Measurements from ENCODE around the gene MAJIN. TPM values are rescaled to one million over a fixed set of nuclear protein-coding genes. Genes with fewer than 3 reads are reported as not detected.

MAJIN gene
- total and polyA plus RNA-seq, 2 experiments from 2014 or later = not detected

DNA sequence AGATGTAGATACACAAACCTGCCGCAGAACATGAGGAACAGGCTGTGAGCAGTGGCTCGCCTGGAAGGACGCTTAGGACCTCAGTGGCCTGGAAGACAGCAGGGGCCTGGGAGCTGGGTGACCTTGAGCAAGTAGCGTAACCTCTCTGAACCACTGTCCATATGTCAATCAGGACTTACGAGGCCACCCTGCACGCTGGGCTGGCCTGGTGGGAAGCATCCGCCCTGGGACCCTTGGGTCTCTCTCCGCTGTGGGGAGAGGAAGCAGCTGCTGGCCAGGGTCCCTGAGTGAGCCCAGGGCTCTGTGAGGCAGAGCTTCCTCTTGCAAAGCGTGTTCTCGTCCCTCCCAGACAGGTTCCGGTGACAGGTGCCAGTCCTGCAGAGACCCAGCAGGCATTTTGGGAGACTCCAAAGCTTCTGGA is 79.5 kb downstream of the MAJIN start:
- Histone ChIP-seq H3K36me3 (ENCODE audit: low read depth) (no peaks in the 10 kb centered on the region), H3K27ac (no peak overlapping the region), H3K4me2 (ENCODE audit: unreplicated experiment) (no peak overlapping the region), H2AFZ (no peak overlapping the region), H3K4me1 (ENCODE audit: insufficient read depth) (no peaks in the 10 kb centered on the region), H4K20me1 (ENCODE audit: insufficient read depth) (no peaks in the 10 kb centered on the region), H3K9ac (no peak overlapping the region), H3K4me3 (no peak overlapping the region), H3K79me2 (ENCODE audit: insufficient read depth) (no peaks in the 10 kb centered on the region), H3K27me3 (replicated peaks; ENCODE audit: insufficient read depth) (no peaks in the 10 kb centered on the region), H3K9me2 (ENCODE audit: insufficient read depth) (no peaks in the 10 kb centered on the region), H3F3A (ENCODE audit: insufficient read depth) (no peaks in the 10 kb centered on the region), H3K9me3 (ENCODE audit: low read depth) (no peaks in the 10 kb centered on the region)
- DNase-seq = no peak
- in situ Hi-C loops (cut with MboI) = no loop called here
- no peak for TF ChIP-seq EZH2phosphoT487 (IDR thresholded peaks at IDR 0.05; ENCODE audit: insufficient read depth, low read depth)
- no peak for TF ChIP-seq EZH2 (IDR thresholded peaks at IDR 0.05; ENCODE audit: insufficient read depth, poor library complexity, severe bottlenecking)
- 81 to 90% methylated on average over 11 of the region's 11 CpGs for WGBS, 2 experiments (ENCODE audit: low coverage in 1 of 2, low lambda C conversion rate in 2 of 2, missing lambda C conversion rate in 2 of 2)

- Histone ChIP-seq H3K4me3 (no peak overlapping the region), H3K4me2 (ENCODE audit: unreplicated experiment) (no peak overlapping the region), H3K9me2 (ENCODE audit: insufficient read depth) (no peaks in the 10 kb centered on the region), H3K9ac (no peak overlapping the region), H4K20me1 (ENCODE audit: insufficient read depth) (no peaks in the 10 kb centered on the region), H3K4me1 (ENCODE audit: insufficient read depth) (no peaks in the 10 kb centered on the region), H3K9me3 (ENCODE audit: low read depth) (no peaks in the 10 kb centered on the region), H3K27ac (no peak overlapping the region), H3K36me3 (ENCODE audit: low read depth) (no peaks in the 10 kb centered on the region), H3F3A (ENCODE audit: insufficient read depth) (no peaks in the 10 kb centered on the region), H3K79me2 (ENCODE audit: insufficient read depth) (no peaks in the 10 kb centered on the region), H2AFZ (no peak overlapping the region), H3K27me3 (replicated peaks; ENCODE audit: insufficient read depth) (no peaks in the 10 kb centered on the region)
- 68 to 72% methylated on average over 5 of the region's 5 CpGs for WGBS, 2 experiments (ENCODE audit: low coverage in 1 of 2, low lambda C conversion rate in 2 of 2, missing lambda C conversion rate in 2 of 2)
- TF ChIP-seq EZH2phosphoT487 (IDR thresholded peaks at IDR 0.05; ENCODE audit: insufficient read depth, low read depth) (no peak), EZH2 (IDR thresholded peaks at IDR 0.05; ENCODE audit: insufficient read depth, poor library complexity, severe bottlenecking) (no peak)
- no peak for DNase-seq
- in situ Hi-C loops (cut with MboI) = no loop called here
Measured at GRCh38 chr11:64891880-64892279, 80.0 kb downstream of the MAJIN start.

DNA sequence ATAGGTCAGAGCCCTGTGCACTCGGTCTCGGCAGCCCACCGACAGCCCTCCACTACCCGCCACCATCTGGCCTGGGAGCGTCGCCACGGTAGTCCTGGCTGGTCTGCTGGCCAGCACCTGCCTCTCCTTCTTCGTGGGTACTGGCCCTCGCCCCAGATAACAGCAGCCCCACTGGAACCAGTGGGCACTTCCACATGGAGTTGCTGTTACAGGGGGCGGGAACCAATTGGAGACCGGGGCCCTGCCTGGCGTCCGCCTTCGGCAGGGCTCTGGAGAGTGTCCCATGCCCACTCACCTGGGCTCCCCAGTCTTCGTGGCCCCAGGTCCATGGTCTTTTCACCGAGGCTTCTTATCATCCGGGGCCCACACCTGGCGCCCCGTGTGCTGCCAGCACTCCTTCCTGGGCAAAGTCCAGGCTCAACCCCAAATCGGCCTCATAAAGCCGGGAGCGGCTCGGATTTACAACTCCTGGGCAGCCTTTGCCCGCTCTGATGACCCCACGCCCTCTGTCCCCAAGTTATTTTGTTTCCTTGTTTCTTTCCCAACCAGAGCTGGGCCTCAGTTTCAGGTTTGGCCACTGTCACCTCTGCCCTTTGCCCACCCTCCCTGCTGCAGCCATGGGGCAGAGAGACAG is 80.6 kb downstream of the MAJIN start:
- H3K36me3 ChIP-seq (ENCODE audit: low read depth) = no peaks in the 10 kb centered on the region
- no peaks in the 10 kb centered on the region for H3K9me2 ChIP-seq (ENCODE audit: insufficient read depth)
- H3K4me1 ChIP-seq (ENCODE audit: insufficient read depth) = no peaks in the 10 kb centered on the region
- H3K79me2 ChIP-seq (ENCODE audit: insufficient read depth) = no peaks in the 10 kb centered on the region
- H3K4me3 ChIP-seq = no peak overlapping the region
- H4K20me1 ChIP-seq (ENCODE audit: insufficient read depth) = no peaks in the 10 kb centered on the region
- H3K9me3 ChIP-seq (ENCODE audit: low read depth) = no peaks in the 10 kb centered on the region
- WGBS, 2 experiments (ENCODE audit: low coverage in 1 of 2, low lambda C conversion rate in 2 of 2, missing lambda C conversion rate in 2 of 2) = 93 to 94% methylated on average over 25 of the region's 25 CpGs
- DNase-seq = no peak
- in situ Hi-C loops (cut with MboI) = no loop called here
- no peak overlapping the region for H3K27ac ChIP-seq
- no peak overlapping the region for H3K9ac ChIP-seq
- peaks cover under 1% of the 10 kb centered on the region for H3F3A ChIP-seq (ENCODE audit: insufficient read depth)
- no peak overlapping the region for H3K4me2 ChIP-seq (ENCODE audit: unreplicated experiment)
- H2AFZ ChIP-seq = no peak overlapping the region
- TF ChIP-seq EZH2phosphoT487 (IDR thresholded peaks at IDR 0.05; ENCODE audit: insufficient read depth, low read depth) = no peak
- no peak for TF ChIP-seq EZH2 (IDR thresholded peaks at IDR 0.05; ENCODE audit: insufficient read depth, poor library complexity, severe bottlenecking)
- no peaks in the 10 kb centered on the region for H3K27me3 ChIP-seq (replicated peaks; ENCODE audit: insufficient read depth)

DNA sequence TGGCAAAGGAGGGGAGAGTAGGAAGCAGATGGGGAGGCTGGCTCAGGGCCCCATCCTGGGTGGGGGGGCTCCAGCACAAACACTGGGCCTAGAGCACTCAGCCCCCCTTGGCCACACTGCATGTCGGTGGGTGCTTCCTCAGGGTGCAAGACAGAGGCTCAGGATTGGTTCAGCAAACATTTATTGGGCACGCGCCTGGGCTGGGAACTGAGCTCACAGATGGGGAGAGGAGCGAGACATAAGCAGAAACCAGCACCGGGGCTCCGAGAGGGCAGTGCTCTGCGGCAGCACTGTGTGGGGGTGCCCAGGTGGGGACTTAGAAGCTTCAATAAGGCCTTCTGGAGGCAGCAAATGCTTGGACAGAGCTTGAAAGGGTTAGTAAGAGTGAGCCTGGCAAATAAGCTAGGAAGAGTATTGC is 81.4 kb downstream of the MAJIN start:
- Histone ChIP-seq H3F3A (ENCODE audit: insufficient read depth) (peaks cover 8% of the 10 kb centered on the region), H3K79me2 (ENCODE audit: insufficient read depth) (no peaks in the 10 kb centered on the region), H4K20me1 (ENCODE audit: insufficient read depth) (no peaks in the 10 kb centered on the region), H2AFZ (no peak overlapping the region), H3K9me3 (ENCODE audit: low read depth) (no peaks in the 10 kb centered on the region), H3K27ac (no peak overlapping the region), H3K9ac (no peak overlapping the region), H3K36me3 (ENCODE audit: low read depth) (no peaks in the 10 kb centered on the region), H3K27me3 (replicated peaks; ENCODE audit: insufficient read depth) (no peaks in the 10 kb centered on the region), H3K4me3 (no peak overlapping the region), H3K4me2 (ENCODE audit: unreplicated experiment) (no peak overlapping the region), H3K4me1 (ENCODE audit: insufficient read depth) (no peaks in the 10 kb centered on the region), H3K9me2 (ENCODE audit: insufficient read depth) (no peaks in the 10 kb centered on the region)
- TF ChIP-seq EZH2 (IDR thresholded peaks at IDR 0.05; ENCODE audit: insufficient read depth, poor library complexity, severe bottlenecking) (no peak), EZH2phosphoT487 (IDR thresholded peaks at IDR 0.05; ENCODE audit: insufficient read depth, low read depth) (no peak)
- in situ Hi-C loops (cut with MboI) = no loop called here
- no peak for DNase-seq
- WGBS, 2 experiments (ENCODE audit: low coverage in 1 of 2, low lambda C conversion rate in 2 of 2, missing lambda C conversion rate in 2 of 2) = 73 to 77% methylated on average over 7 of the region's 7 CpGs
